HG03175 (cell line): ENCODE measurements around the gene WDR89.
"Not testable (repeated sequence)": the region's sequence is repeated elsewhere in the genome, so short reads cannot be mapped to it uniquely, and the experiment has no call there.

ENCODE experiments used
- ATAC-seq: cut with Tn5 transposase; IDR thresholded peaks from one replicate; pipeline ENCODE4 v1.9.1; 2021; ENCODE audit warnings: mild to moderate bottlenecking, moderate library complexity; ENCODE audit not compliant: unreplicated experiment

WDR89 gene

DNA sequence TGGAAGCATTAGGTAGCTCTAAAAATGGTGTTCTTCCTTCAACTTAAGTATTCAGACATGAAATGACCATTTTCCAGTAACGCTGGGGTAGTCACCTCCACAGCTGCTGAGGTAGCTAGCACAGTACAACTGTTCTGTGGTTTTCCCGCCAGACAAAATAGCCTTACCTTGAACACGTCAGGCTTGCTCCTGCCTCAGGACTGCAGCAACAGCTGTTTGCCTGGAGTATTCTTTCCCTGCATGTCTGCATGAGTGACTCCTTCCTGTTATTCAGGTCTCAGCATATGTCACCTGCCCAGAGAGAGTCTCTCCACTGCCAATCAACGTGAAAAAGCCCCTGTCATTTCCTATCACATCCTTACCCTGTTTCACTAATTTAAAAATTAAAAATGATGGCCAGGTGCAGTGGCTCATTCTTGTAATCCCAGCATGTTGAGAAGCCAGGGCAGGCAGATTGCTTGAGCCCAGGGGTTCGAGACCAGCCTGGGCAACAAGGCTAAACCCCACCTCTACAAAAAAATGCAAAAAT lies 37.9 kb downstream of the WDR89 start:
- no peak for ATAC-seq

DNA sequence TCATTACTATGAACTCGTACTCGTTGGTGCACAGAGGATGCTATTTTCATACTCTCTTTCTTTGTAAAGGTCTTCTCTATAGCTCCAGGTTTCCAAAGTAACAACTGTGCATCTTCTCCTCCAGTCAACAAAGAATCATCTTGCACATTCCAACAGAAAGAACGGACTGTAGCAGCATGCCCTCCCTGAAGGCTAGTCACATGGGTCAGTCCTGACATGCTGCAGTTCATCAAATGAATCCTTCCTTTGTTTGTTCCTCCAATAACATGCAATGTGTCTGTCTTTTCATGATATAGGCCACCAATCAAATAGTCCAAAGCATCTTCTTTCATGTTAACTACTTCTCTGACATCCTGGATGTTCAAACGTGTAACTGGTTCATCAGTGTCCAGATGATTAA lies 42.9 kb downstream of the WDR89 start:
- no peak for ATAC-seq

DNA sequence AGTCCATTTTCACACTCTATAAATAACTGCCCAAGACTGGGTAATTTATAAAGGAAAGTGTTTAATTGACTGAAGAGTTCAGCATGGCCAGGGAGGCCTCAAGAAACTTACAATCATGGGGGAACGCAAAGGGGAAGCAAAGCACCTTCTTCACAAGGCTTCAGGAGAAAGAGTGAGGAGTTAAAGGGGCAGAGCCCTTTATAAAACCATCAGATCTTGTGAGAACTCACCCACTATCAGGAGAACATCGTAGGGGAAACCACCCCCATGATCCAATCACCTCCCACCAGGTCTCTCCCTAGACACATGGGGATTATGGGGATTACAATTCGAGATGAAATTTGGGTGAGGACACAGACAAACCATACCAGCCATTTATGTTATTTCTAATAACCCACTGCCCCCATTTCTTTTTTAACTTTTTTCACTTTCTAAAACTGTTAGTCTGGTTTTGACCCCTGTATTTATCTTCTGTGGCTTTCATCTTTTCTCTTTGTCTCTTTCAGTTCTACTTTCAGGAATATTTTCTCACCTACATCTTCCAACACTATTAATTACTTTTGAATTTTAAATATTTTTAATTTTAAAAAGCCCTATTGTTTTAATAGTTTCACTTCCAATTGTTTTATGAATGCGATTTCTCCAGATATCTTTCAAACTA lies 44.5 kb downstream of the WDR89 start:
- no peak for ATAC-seq

GRCh38 chr14:63594455-63595372 lies 47.0 kb downstream of the WDR89 start:
- ATAC-seq: no peak

DNA sequence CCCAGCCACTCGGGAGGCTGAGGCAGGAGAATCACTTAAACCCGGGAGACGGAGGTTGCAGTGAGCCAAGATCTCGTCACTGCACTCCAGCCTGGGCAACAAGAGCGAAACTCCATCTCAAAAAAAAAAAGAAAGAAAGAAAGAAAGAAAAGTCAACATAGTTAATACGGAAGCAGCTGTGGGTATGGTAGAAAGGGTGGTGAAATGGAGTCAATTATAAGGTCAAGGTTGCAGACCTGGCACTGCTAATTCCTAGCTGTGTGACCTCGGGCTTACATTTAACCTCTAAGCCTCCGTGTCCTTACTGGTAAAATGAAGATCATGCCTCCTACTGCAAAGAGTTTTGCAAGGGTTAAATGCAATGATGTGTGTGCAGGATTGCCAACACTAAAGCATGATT lies 58.6 kb downstream of the WDR89 start:
- not testable (repeated sequence) for ATAC-seq

- ATAC-seq: no peak
Observed at GRCh38 chr14:63581491-63581890, 60.2 kb downstream of the WDR89 start.

- ATAC-seq: no peak
Observed at GRCh38 chr14:63578300-63578699, 63.4 kb downstream of the WDR89 start.

DNA sequence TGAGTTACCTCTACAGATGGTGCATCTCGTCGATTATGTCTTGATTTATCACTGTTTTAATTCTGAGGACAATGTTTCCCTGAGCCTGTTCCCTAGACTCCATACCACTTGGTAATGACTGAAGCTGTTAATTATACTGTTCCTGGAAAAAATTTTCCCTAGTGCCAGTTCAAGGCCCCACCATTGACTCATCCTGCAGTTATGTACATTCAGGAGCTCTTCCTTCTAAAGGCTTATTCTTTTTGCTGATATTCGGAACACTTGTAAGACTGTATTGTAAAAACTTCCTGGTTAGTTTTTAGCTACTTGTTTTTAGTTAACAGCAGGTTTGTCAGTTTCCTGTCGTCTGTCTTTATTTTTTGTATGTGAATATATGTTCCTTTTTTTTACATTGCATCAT lies 68.1 kb downstream of the WDR89 start:
- no peak for ATAC-seq

GRCh38 chr14:63565448-63565847 lies 76.2 kb downstream of the WDR89 start:
- ATAC-seq: no peak

DNA sequence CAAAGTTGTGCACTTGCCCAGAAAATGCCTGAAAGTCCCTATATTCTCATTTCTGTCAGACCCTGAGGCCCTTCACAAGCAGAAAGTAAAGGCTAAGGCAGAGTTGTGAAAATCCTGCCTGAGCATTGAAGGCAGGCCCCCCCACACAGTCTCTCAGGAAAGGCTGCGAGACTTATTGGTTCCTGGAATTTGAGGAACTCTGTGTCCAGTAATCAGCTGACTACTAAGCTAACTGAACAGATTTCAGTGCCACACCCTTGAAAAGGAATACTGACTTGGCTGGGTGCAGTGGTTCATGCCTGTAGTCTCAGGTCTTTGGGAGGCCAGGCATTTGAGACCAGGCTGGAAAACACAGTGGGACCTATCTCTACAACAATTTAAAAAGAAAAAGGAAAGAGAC lies 77.4 kb downstream of the WDR89 start:
- no peak for ATAC-seq

DNA sequence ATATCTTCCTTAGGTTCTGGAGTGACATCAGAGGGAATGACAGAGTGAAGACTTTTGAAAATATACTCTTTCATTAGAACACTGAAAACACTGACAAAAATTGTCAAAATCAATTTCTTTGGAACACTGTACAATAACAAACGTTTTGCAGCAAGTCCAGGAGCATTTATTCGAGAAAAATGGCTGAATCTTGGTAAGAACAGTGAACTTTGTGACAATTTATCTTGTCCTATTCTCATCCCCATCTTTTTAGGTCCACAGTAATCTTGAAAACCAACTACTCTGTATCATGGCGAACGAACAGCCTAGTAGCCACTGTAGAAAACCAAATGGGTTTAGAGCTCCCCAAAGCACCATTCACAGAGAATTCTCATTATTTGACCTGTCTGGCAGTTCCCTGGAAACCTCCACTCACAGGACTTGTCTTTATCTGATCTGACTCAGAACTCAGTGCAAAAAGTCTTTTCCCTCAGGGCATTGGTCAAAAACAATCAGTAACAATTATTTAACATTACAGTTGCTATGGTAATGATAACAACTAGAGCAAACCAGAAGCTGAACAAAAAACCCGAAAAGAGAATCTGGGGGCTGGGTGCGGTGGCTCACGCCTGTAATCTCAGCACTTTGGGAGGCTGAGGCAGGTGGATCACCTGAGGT lies 78.2 kb downstream of the WDR89 start:
- ATAC-seq: no peak

GRCh38 chr14:63562405-63562804 lies 79.3 kb downstream of the WDR89 start:
- ATAC-seq: no peak

GRCh38 chr14:63555572-63555971 lies 86.1 kb downstream of the WDR89 start:
- no peak for ATAC-seq

DNA sequence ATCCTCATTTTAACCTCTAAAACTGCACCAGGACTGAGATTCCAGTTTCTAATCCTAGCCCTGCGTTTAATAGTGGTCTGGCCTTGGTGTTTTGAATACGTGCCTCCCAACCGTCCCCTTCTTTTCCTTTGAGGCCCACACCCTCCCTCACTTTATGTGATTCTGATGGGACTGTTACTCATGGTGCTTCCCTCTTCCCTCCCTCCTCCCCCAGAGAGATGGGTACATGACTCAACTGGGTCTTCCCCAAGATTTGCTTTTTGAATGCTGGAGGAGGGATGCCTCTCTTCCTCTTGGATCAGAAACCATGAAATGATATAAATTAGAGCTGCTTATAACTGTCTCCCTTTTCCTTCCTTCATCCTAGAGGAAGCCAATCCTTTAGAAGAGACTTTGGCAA lies 90.3 kb downstream of the WDR89 start:
- ATAC-seq: no peak

- ATAC-seq: no peak
Observed at GRCh38 chr14:63547798-63548335, 93.8 kb downstream of the WDR89 start.
